DND-41 (cell line): Measurements from ENCODE around the gene OGDH.
A peak's percentile ranks its signal among the peaks of the same experiment; 100 is the strongest.

Experiments
- ATAC-seq: fragments of 200-7000 bp; cut with Tn5 transposase; 3 replicates; pipeline ENCODE4 v1.9.1; 2021; ENCODE audit warnings: low read depth; ENCODE audit not compliant: insufficient read depth
- DNase-seq: peaks from one replicate; pipeline ENCODE4 v3.0.0-alpha.2; 2020
- H2AFZ ChIP-seq: 2 replicates; pipeline ENCODE4 v1.6.0; 2012; ENCODE audit warnings: low read depth, low read length
- H3K27ac ChIP-seq: 2 replicates; pipeline ENCODE4 v1.5.1; 2012; ENCODE audit warnings: low read length, inconsistent platforms
- H3K27me3 ChIP-seq: fragments of 200-600 bp; sonication (generic); 2 replicates; pipeline ENCODE4 v1.6.0; 2012; ENCODE audit warnings: low read length, mild to moderate bottlenecking, inconsistent platforms; ENCODE audit not compliant: insufficient read depth, poor library complexity
- H3K36me3 ChIP-seq: 2 replicates; pipeline ENCODE4 v1.5.1; 2012; ENCODE audit warnings: low read length, inconsistent platforms; ENCODE audit not compliant: insufficient read depth
- H3K4me1 ChIP-seq: 2 replicates; pipeline ENCODE4 v1.5.1; 2012; ENCODE audit warnings: mild to moderate bottlenecking, low read length; ENCODE audit not compliant: insufficient read depth
- H3K4me2 ChIP-seq: 2 replicates; pipeline ENCODE4 v1.6.0; 2012; ENCODE audit warnings: mild to moderate bottlenecking, moderate library complexity, low read length, inconsistent platforms; ENCODE audit not compliant: insufficient read depth
- H3K4me3 ChIP-seq, 2 experiments: fragments of 200-600 bp in 1 of 2; shearing (Covaris generic) in 1 of 2; 2 replicates each; pipeline ENCODE4 v1.5.1; 2012 to 2016; ENCODE audit warnings: inconsistent platforms in 2 of 2, low read length in 2 of 2, mild to moderate bottlenecking in 2 of 2, low read depth in 1 of 2, moderate library complexity in 1 of 2
- H3K79me2 ChIP-seq: 2 replicates; pipeline ENCODE4 v1.6.0; 2012; ENCODE audit warnings: low read length, inconsistent platforms; ENCODE audit not compliant: insufficient read depth
- H3K9ac ChIP-seq: 2 replicates; pipeline ENCODE4 v1.6.0; 2012; ENCODE audit warnings: low read depth, mild to moderate bottlenecking, inconsistent platforms, low read length, moderate library complexity
- H3K9me3 ChIP-seq: 2 replicates; pipeline ENCODE4 v1.5.1; 2012; ENCODE audit warnings: low read length, moderate library complexity, mild to moderate bottlenecking, inconsistent platforms; ENCODE audit not compliant: insufficient read depth, severe bottlenecking
- H4K20me1 ChIP-seq: 2 replicates; pipeline ENCODE4 v1.6.0; 2012; ENCODE audit warnings: low read length; ENCODE audit not compliant: insufficient read depth
- EZH2 ChIP-seq: IDR thresholded peaks from 3 replicates; pipeline ENCODE4 v1.6.1; 2012; ENCODE audit warnings: borderline replicate concordance, low read depth, mild to moderate bottlenecking, moderate library complexity, low read length, inconsistent platforms; ENCODE audit not compliant: severe bottlenecking
- TF ChIP-seq, protein P1 (sequence below): IDR thresholded peaks from 2 replicates; pipeline ENCODE4 v1.5.1; 2012; ENCODE audit warnings: borderline replicate concordance, low read length, moderate library complexity, mild to moderate bottlenecking; ENCODE audit not compliant: poor library complexity, severe bottlenecking; ENCODE audit errors: extremely low read depth

OGDH gene

DNA sequence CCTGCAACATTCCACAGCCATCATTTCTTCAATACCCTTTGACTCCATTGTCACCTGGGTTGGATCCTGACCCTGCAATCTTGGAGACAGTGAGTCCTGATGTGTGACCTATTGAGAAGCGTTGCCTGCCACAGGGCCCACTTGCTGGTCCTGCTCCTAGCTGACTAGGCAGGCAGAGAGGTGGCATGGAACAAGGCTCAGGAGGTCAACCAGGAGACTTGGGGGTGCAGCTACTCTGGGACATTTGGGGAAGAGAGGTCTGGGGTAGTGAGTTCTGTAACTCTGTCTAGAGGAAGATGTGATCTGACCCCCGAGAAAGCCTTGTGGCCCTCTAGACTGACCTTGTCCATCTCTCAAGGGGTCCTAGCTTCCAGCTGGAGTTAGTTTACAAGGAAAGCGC lies 144.0 kb downstream of the OGDH start:
- peaks cover 60% of the 10 kb centered on the region for H3K79me2 ChIP-seq
- H2AFZ ChIP-seq, result no peak overlapping the region
- ATAC-seq, result no peak
- peaks cover 23% of the 10 kb centered on the region for H4K20me1 ChIP-seq
- peak overlapping the region in 1 of 2 experiments; percentile 92; a peak in 2 of 4 replicates for H3K4me3 ChIP-seq
- peaks cover 32% of the 10 kb centered on the region for H3K4me1 ChIP-seq
- H3K9me3 ChIP-seq, result no peaks in the 10 kb centered on the region
- H3K9ac ChIP-seq, result peak overlapping the region; percentile 79
- TF ChIP-seq EZH2, result no peak
- TF ChIP-seq, protein P1, sequence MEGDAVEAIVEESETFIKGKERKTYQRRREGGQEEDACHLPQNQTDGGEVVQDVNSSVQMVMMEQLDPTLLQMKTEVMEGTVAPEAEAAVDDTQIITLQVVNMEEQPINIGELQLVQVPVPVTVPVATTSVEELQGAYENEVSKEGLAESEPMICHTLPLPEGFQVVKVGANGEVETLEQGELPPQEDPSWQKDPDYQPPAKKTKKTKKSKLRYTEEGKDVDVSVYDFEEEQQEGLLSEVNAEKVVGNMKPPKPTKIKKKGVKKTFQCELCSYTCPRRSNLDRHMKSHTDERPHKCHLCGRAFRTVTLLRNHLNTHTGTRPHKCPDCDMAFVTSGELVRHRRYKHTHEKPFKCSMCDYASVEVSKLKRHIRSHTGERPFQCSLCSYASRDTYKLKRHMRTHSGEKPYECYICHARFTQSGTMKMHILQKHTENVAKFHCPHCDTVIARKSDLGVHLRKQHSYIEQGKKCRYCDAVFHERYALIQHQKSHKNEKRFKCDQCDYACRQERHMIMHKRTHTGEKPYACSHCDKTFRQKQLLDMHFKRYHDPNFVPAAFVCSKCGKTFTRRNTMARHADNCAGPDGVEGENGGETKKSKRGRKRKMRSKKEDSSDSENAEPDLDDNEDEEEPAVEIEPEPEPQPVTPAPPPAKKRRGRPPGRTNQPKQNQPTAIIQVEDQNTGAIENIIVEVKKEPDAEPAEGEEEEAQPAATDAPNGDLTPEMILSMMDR, result no peak
- no peaks in the 10 kb centered on the region for H3K27me3 ChIP-seq
- no peak overlapping the region for H3K27ac ChIP-seq
- DNase-seq, result no peak
- peak overlapping the region; percentile 83 for H3K4me2 ChIP-seq
- peaks cover 13% of the 10 kb centered on the region for H3K36me3 ChIP-seq

DNA sequence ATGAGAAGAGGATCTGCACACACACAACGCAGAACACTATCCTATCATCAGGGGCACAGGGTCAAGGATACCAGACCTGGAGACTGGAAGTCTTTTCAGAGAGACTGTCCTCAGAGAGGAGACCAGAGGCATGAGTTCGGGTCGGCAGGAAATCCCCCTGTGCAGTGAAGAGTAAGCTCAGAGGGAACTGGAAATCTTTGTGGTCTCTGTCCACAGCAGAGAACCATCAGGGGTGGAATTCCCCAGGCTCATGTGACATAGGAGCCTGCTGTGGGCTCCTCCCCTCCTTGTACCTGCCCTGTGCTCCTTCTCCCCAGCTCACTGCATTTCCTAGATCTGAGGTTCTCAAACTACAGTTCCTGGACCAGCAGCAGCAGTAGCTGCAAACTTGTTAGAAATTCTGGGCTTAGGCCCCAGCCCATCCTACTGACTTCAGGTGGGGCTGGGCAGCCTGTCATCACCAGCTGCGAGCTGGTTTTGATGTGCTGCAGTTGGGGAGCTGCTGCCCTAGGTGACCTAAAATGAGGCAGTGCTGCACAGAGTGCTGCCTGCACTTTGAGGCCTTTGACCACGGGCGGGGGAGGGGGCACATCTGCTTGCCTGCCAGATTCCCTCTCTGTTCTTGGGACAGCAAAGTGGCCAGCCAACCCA lies 144.6 kb downstream of the OGDH start:
- Histone ChIP-seq H3K9ac (0 out of 2 replicates have a peak overlapping the region, but pooled peaks have one; percentile 79), H3K4me2 (peak overlapping the region; percentile 83), H2AFZ (no peak overlapping the region), H3K27me3 (no peaks in the 10 kb centered on the region), H3K9me3 (no peaks in the 10 kb centered on the region), H3K36me3 (peaks cover 14% of the 10 kb centered on the region), H3K79me2 (peaks cover 66% of the 10 kb centered on the region), H3K27ac (no peak overlapping the region), H3K4me1 (peaks cover 32% of the 10 kb centered on the region), H4K20me1 (peaks cover 26% of the 10 kb centered on the region), H3K4me3 (peak overlapping the region in 1 of 2 experiments; percentile 92; a peak in 1 of 4 replicates)
- DNase-seq (peak; percentile 59), ATAC-seq (no peak)
- TF ChIP-seq, protein P1, result no peak
- no peak for TF ChIP-seq EZH2

DNA sequence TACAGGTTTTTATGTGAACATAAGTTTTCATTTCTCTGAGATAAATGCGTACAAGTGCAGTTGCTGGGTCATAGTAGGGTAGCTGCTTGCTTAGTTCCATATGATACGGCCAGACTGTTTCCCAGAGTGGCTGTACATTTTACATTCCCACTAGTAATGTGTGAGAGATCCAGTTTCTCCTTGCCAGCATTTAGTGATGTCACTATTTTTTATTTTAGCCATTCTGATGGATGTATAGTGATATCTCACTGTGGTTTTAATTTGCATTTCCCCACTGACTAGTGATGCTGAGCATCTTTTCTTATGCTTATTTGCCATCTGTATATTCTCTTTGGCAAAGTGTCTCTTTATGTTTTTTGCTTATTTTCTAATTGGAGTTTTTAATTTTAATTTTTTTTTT lies 146.4 kb downstream of the OGDH start:
- no peak overlapping the region for H3K27ac ChIP-seq
- no peaks in the 10 kb centered on the region for H3K9me3 ChIP-seq
- peaks cover 33% of the 10 kb centered on the region for H4K20me1 ChIP-seq
- H3K4me3 ChIP-seq, result no peak overlapping the region
- DNase-seq (no peak), ATAC-seq (no peak)
- TF ChIP-seq EZH2, result no peak
- TF ChIP-seq, protein P1, result no peak
- H3K9ac ChIP-seq, result no peak overlapping the region
- H2AFZ ChIP-seq, result no peak overlapping the region
- H3K36me3 ChIP-seq, result peaks cover 30% of the 10 kb centered on the region
- no peak overlapping the region for H3K4me2 ChIP-seq
- peaks cover 27% of the 10 kb centered on the region for H3K4me1 ChIP-seq
- peaks cover 68% of the 10 kb centered on the region for H3K79me2 ChIP-seq
- no peaks in the 10 kb centered on the region for H3K27me3 ChIP-seq
